HG02884 (cell line): ENCODE measurements around the gene PDE10A.

Experiments
- ATAC-seq: cut with Tn5 transposase; IDR thresholded peaks from one replicate; pipeline ENCODE4 v1.9.1; 2021; ENCODE audit warnings: mild to moderate bottlenecking, moderate library complexity; ENCODE audit not compliant: unreplicated experiment

PDE10A gene

DNA sequence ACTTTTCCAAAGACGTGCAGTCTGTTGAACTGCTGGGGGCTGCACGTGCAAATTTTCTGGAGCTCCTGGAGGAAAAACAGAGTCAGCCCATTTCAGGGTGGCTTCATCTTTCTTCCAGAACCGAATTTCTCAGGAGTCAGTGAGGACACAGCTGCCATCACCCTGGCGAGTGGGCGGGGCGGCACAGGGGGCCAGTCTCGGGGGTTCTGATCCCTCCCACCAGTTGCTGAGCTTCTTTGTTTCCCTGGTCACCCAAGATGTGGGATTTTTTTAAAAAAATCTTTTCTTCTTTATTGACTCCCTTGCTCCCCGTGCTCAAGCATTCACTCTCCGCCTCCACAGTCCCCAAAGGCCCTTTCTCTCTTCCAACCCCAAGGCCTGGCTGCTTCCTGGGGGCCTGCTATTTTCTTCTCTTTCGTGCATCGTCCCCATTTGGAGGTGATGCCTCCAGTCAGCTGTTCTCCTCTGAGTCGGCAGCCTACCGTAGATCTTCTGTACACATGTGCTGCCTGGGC, 362.6 kb downstream of the PDE10A start:
- no peak for ATAC-seq

DNA sequence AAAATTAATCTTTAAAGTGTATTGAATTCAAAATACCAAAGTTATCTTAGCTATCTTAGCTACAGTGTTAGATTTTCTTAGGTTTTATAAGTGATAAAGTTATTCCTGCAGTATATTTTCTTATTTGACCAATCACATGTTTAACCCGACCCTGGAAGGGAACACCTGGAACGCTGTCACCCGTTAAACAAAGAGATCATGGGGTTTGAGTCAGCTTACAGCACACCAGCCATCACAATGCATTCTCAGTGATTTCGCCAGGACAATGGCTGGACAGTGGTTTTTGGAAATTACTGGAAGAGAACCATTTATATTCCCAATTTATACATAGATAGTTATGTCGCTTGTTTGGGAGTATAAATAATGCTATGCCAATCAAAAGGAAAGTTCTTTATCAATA, 364.2 kb downstream of the PDE10A start:
- ATAC-seq, result no peak

DNA sequence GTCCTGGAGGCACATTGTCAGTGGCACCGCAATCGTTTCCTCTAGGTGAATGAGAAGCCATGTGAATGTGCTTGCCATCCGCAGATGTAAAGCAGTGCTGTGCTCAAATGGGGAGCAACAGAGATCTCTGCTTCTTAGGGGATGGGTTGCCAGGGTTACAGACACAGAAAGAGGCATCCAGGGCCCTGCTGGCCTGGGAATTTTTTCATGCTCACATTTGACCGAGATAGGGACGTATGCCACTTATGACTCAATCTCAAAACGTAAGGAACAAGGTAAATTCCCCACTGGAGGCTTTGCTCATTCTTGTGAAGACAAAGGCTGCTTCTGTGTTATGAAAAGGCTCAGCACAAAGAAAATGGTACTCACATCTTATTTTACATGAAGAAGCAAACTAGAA, 364.6 kb downstream of the PDE10A start:
- ATAC-seq, result no peak

DNA sequence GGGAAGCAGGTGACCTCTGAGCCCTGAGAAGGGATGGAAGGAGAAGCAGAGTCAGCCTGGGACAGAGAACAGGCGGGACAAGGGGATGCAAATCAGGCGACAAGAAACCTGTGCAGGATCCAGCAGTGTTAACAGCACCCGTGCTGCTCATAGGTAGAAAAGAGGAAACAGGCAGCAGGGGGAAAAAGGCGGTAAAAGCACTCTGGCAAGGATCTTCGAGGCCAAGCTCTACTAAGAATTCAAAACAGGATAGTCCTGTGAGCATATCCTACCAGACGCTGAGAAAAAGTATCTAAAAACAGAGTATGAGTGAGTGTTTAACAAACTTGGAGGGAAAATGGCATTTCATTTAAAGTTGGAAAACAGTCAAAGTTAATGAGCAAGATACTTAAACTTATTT, 370.4 kb downstream of the PDE10A start:
- no peak for ATAC-seq
